Measurements from ENCODE around the gene EGFR. TPM values are rescaled to one million over a fixed set of nuclear protein-coding genes. Genes with fewer than 3 reads are reported as not detected.

Gene EGFR
- total RNA-seq, 1 experiment from 2014 or later = 58.2 TPM

GRCh38 chr7:55101359-55101758, 82.5 kb downstream of the EGFR start:
- DNase-seq (ENCODE audit: low read depth) = no peak

DNA sequence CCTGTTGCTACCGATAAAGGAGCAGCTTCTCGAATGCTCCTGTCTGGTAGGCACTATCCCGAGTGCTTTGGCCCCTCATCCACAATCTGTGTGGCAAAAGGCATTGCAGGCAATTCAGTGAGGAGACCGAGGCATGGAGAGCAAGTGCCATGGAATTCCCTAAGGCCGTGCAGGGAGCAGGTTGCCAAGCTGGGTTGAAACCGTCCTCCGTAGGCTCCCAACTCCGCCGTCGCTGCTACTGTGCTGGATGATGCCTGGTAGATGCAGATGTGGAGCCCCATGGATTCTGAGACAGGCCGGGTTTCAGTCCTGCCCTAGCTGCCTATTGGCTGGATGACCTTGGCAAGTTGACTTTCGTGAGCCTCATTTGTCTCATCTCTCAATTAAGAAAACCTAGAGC, 85.3 kb downstream of the EGFR start:
- DNase-seq (ENCODE audit: low read depth) = no peak

- peak; percentile 54 for DNase-seq (ENCODE audit: low read depth)
These were observed 86.1 kb downstream of the EGFR start for GRCh38 chr7:55104712-55105433.

- peak; percentile 44 for DNase-seq (ENCODE audit: low read depth)
These were observed 87.1 kb downstream of the EGFR start for GRCh38 chr7:55105952-55106351.

GRCh38 chr7:55107946-55108345, 89.1 kb downstream of the EGFR start:
- DNase-seq (ENCODE audit: low read depth) = no peak

- DNase-seq (ENCODE audit: low read depth) = no peak
These were observed 89.6 kb downstream of the EGFR start for GRCh38 chr7:55108401-55108800.

GRCh38 chr7:55108818-55109217, 90.0 kb downstream of the EGFR start:
- DNase-seq (ENCODE audit: low read depth) = no peak

- peak; percentile 78 for DNase-seq (ENCODE audit: low read depth)
These were observed 90.8 kb downstream of the EGFR start for GRCh38 chr7:55109404-55110167.

- DNase-seq (ENCODE audit: low read depth) = no peak
These were observed 91.6 kb downstream of the EGFR start for GRCh38 chr7:55110282-55110992.

GRCh38 chr7:55110993-55111361, 92.2 kb downstream of the EGFR start:
- peak; percentile 76 for DNase-seq (ENCODE audit: low read depth)

DNA sequence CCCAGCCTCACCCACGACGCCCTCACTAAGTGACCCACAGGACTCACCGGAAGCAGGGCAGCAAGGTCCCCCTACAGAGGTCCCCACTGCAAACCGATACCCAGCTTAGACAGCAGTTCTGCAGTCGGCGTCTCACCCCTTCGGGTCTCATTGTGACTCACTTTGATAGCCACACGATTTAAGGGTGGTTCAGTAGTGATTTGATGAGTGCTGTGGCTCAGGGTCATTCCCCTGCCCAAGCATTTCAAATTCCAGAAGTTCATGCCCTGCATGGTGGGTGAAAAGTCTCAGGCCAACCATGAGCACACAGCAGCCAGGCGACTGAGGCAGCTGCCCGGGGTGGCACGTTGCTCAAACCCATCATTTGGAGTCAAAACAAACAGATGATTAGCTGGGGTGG, 93.2 kb downstream of the EGFR start:
- no peak for DNase-seq (ENCODE audit: low read depth)

DNA sequence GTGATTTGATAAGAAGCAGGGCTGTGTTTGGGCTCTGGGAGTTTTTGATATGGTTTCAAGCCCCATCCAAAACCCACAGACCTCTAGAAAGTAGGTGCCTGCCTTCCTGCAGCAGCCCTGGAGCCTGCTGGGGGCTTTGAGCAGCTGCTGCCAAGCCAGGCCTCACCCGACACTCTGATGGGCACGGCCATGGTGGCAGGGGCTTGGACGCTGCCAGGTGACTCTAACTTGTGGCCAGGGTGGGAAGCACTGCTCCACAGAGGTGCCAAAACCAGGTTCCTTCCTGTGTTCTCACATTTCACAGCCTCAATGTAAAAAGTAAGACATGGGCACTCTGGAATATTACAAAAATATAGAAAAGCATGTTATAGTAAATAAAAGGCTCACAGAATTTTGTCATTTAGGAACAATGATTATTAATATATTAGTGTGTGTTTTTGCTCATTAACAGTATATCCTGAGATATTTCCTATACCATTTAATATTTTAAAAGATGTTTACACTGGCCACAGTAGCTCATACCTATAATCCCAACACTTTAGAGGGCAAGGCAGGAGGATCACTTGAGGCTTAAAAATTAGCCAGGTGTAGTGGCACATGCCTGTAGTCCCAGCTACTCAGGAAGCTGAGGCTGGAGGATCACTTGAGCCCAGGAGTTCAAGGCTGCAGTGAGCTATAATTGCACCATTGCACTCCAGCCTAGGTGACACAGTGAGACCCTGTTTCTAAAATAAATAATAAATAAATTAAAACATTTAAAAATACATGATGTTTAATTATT, 95.1 kb downstream of the EGFR start:
- DNase-seq (ENCODE audit: low read depth) = no peak

- no peak for DNase-seq (ENCODE audit: low read depth)
These were observed 98.5 kb downstream of the EGFR start for GRCh38 chr7:55117286-55117685.

DNA sequence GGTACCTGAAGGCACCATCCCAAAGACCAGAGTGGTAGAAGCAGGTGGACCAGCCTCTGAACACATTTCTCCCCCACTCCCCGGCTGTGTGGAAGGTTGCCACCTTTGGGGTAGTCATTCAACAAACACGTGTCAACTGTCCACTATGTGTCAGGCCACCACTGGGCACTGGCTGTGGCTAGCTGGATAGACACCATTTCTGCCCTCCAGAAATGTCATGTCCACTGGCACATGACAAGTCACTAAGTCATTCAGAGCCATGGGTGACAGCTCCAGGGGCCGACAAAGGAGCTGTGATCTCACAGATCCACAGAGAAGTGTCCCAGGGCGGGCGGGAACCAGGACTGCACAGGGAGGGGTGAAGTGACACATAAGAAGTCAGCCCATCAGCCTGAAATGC, 99.6 kb downstream of the EGFR start:
- no peak for DNase-seq (ENCODE audit: low read depth)

- no peak for DNase-seq (ENCODE audit: low read depth)
These were observed 100.8 kb downstream of the EGFR start for GRCh38 chr7:55119571-55119970.

- no peak for DNase-seq (ENCODE audit: low read depth)
These were observed 101.3 kb downstream of the EGFR start for GRCh38 chr7:55120074-55120473.

- no peak for DNase-seq (ENCODE audit: low read depth)
These were observed 101.8 kb downstream of the EGFR start for GRCh38 chr7:55120501-55121198.

DNA sequence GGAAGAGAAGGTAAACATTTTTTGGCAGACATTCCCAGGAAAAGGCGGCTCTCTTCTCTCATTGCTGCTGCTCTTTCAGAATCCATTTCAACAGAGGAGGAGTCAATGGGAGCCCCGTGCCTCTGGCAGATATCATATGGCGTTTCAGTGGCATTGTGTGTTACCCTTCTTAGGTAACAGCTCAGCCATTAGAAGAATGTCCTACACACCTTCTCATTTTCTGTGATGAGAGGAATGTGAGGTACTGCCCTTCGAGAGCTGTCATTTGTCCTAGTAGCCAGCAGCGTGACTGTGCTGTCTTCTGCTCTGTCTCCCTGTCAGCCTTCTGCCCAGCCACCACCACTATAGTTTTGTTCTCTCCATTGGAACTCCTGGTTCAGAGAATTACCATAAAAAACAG, 102.4 kb downstream of the EGFR start:
- no peak for DNase-seq (ENCODE audit: low read depth)

- DNase-seq (ENCODE audit: low read depth) = no peak
These were observed 103.4 kb downstream of the EGFR start for GRCh38 chr7:55122263-55122662.

DNA sequence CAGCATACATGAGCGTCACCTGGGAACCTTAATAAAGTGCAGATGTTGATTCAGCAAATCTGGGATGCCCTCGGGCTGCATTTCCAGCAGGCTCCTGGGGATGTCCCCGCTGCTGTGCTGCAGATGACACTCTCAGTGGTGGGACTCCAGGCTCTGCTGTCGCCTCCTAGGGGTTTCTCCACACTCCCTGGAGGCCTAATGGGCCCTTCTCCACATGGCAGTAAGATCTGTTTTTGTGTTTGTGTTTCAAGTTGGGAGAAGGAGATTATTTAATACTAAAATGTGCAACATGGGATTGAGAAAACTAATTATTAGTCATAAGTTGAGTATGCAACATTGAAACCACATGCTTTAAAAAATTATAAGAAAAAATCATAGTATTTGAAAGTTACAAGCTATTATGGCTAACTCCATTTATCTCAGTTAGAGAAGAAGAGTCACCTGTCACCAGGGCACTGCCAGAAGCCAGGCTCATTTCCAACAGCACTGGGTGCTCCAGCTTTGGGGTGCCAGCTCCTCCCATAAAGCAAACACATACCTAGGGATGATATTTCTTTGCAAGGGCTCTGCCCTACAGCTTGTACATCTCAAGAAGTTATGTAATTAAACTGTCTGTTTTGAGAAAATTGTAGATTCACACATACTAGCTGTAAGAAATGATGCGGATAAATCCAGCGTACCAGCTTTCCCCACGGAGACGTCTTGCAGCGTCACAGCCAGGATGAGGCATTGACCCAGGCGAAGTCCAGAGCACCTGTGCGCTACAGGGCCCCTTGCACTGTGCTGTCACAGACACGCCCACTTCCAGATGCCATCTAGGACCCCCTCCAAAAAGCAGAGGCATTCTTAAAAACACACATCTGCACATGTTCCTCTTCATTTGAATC, 106.4 kb downstream of the EGFR start:
- no peak for DNase-seq (ENCODE audit: low read depth)
